Measurements from ENCODE around the gene CCR5.
A peak's percentile ranks its signal among the peaks of the same experiment; 100 is the strongest.
"Not testable (repeated sequence)": the region's sequence is repeated elsewhere in the genome, so short reads cannot be mapped to it uniquely, and the experiment has no call there.

The CCR5 gene

DNA sequence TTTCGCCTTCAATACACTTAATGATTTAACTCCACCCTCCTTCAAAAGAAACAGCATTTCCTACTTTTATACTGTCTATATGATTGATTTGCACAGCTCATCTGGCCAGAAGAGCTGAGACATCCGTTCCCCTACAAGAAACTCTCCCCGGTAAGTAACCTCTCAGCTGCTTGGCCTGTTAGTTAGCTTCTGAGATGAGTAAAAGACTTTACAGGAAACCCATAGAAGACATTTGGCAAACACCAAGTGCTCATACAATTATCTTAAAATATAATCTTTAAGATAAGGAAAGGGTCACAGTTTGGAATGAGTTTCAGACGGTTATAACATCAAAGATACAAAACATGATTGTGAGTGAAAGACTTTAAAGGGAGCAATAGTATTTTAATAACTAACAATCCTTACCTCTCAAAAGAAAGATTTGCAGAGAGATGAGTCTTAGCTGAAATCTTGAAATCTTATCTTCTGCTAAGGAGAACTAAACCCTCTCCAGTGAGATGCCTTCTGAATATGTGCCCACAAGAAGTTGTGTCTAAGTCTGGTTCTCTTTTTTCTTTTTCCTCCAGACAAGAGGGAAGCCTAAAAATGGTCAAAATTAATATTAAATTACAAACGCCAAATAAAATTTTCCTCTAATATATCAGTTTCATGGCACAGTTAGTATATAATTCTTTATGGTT, at the start of gene CCR5:
CCR5 (plus strand) TSS at position 108 of the 680 bp plus-strand sequence. CDS start 1,957 bp downstream, outside the sequence.
- no peak for DNase-seq

DNA sequence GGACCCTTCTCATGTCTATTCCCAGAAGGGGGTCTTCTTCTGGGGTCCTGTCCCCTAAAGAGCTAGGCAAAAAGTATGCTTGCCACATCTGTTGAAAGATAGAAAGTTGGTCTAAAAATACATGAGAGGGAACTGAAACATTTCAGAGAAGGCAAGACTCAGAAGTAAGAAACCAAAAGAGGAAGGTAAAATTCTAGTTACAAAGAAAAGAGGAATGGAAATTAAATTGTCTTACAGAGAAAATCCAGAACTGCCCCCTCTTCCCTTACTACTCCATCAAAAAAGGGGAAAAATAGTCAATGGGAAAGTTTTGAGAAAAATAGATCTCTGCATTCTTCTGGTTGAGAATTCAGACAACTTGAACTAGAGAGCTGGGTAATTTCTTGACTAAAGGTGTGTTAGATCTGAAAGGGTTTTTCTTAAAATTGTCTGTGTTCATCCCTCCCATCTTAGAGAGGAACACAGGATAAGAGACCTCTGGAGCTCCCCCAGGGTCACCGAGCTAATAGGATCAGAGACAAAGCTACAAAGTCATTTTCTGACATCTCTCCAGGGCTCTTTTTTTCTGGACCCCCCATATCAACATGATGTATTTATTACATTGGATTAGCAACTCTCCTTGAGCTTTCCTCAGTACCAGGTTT, 49.2 kb upstream of the CCR5 start:
- no peak for DNase-seq

DNA sequence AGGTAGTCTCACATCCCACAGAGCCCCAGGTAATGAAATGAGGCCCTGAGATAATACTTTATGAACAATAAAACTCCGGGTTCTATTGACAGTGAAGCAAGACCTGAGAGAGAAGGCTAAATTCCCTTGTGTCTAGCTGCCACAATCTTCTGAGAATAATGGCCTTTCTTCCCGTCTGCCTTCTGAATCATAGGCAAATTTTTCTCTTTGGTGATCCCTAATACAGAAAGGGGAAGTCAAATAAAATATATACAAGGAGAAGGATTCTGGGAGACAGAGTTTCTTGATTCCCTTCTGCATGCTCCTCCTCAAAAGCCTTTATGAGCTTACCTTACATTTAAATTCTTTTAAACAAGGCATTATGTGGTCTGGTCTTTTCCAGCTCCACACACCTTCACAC, 46.7 kb upstream of the CCR5 start:
- DNase-seq: no peak

DNA sequence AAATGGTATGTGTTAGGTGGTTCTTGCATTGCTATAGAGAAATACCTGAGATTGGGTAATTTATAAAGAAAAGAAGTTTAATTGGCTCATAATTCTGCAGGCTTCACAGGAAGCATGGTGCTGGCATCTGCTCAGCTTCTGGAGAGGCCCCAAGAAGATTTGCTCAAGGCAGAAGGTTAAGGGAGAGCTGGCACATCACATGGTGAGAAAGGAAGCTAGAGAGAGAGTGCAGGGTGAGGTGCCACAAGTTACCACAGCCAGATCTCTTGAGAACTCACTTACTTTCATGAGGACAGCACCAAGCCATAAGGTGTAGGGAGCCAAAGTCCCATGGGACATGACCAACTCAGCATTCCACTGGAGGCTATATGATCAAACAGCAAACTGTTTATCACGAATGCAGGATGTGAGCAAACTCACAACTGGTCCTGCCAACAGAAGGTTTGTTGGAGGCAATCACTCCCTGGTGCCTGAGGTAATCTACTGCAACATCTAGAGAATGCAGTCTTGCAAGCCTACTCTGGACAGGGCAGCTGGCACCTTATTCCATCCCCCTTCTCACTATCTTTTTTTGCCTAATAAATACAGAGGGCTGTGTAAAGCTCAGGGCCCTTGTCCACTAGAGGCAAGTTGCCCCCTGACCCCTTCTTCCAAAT, 45.0 kb upstream of the CCR5 start:
- no peak for DNase-seq

DNA sequence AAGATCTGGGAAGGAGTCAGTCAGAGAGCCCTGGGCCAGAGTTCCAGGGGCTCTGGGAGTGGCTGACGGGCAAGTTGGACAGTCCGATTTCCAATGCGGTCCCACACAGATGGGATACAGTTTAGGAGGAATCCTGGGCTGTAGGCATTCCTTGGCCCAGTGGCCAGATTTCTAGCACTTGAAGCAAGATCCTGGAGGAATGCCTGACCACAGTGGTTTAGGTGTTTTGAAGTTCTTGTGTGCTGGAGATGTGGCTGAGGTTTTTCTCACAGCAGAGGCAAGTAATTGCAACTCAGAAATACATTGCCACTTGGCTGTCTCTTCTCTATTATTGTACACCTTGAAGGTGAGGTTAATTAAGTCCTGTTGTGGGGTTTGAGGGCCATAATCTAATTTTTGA, 40.1 kb upstream of the CCR5 start:
- not testable (repeated sequence) for DNase-seq

DNA sequence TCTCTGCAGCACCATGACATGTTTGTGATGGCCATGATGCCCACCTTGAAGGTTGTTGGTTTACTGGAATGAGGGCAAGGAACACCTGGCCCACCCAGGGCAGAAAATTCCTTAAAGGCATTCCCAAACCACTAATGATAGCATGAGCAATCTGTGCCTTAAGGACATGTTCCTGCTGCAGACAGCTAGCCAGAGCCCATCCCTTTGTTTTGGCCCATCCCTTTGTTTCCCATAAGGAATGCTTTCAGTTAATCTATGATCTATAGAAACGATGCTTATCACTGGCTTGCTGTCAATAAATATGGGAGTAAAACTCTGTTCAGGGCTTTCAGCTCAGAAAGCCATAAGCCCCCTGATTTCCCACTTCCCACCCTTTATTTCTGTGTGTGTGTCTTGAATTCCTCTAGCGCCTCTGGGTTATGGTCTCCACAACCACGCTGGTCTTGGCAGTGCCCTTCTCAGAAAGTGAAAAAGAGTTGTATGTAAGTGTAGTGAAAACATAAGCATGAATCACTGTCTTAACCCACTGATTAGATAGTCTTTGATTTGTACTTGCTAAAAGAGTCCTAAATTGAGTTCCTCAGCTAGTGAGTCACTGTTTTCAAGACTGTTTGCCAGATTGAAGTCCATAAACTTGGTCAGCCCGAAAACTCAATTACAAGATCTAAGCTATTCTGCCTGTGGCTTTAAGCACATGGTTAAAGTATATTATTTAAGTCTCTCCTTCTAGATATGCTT, 35.8 kb upstream of the CCR5 start:
- DNase-seq: no peak

DNA sequence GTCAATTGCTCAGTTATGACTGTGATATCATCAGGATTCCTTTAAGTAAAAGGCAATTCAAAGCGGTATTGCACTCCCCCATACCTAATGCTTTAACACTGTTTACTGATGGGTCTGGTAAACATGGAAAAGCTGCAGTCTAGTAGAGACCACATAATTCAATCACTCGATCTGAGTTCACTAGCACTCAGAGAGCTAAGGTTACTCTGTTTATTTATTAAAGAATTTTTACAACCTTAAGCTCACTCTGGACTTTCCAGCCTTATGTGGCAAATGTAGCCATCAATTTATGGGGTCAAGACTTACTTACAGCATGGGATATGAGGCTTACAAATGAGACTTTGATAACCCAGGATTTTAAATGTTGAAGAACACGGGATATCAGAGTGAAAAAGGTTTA, 35.2 kb upstream of the CCR5 start:
- no peak for DNase-seq

DNA sequence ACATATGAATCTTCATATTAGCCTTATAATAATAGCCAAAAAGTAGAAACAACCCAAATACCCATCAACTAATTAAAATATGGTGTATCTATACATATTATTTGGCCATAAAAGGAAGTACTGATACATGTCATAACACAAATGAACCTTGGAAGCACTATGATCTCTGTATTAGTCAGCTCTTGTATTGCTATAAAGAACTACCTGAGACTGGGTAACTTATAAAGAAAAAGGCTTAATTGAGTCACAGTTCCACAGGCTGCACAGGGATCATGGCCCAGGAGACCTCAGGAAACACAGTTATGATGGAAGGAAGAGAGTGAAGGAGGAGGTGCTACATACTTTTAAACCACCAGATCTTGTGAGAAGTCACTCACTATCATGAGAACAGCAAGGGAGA, 32.8 kb upstream of the CCR5 start:
- no peak for DNase-seq

DNA sequence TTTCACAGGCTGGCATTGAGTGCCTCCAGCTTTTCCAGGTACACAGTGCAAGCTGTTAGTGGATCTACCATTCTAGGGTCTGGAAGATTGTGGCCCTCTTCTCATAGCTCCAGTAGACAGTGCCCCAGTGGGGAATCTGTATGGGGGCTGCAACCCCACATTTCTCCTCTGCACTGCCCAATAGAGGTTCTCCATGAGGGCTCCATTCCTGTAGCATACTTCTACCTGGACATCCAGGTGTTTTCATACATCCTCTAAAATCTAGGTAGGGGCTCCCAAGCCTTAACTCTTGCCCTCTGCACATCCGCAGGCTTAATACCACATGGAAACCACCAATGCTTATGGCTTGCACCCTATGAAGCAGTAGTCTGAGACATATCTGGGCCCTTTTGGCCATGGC, 31.9 kb upstream of the CCR5 start:
- DNase-seq: no peak

DNA sequence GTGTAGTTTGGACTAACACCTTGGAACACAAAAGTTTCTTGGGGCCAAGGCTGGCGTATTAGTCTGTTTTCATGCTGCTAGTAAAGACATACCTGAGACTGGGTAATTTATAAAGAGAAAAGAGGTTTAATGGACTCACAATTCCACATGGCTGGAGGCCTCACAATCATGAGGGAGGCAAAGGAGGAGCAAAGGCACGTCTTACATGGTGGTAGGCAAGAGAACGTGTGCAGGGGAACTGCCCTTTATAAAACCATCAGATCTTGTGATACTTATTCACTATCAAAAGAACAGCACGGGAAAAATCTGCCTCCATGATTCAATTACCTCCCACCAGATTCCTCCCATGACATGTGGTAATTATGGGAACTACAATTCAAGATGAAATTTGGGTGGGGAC, 26.3 kb upstream of the CCR5 start:
- no peak for DNase-seq

DNA sequence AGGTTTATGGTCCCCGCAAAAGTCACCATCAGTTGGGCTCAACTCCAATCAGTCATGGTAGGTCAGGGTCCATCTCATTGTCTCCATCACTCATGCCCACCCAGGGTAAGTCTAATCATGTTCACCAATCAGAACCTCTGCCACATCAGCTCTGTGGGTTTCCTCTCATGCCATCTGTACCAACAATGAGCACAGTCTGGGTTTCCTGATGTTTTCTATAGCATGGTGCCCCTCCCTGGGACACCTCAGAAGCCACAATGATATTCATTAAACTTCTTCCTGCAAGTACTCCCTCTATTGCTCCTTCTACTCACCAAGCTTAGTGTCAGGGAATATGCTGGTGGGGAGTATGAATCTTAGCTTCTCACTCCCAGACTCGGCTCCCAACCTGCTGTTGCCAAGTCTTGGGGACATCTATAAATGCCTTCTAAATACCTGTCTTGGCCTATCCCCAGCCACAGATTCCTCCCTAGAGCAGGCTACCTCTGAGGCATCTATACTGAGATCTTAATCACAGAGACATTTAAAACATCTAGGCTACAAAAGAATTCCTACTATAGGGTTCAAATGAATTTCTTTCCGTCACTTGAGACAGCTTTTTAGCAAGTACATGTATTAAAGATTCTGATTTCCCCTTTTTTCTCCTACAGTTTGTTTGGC, 21.8 kb upstream of the CCR5 start:
- no peak for DNase-seq

DNA sequence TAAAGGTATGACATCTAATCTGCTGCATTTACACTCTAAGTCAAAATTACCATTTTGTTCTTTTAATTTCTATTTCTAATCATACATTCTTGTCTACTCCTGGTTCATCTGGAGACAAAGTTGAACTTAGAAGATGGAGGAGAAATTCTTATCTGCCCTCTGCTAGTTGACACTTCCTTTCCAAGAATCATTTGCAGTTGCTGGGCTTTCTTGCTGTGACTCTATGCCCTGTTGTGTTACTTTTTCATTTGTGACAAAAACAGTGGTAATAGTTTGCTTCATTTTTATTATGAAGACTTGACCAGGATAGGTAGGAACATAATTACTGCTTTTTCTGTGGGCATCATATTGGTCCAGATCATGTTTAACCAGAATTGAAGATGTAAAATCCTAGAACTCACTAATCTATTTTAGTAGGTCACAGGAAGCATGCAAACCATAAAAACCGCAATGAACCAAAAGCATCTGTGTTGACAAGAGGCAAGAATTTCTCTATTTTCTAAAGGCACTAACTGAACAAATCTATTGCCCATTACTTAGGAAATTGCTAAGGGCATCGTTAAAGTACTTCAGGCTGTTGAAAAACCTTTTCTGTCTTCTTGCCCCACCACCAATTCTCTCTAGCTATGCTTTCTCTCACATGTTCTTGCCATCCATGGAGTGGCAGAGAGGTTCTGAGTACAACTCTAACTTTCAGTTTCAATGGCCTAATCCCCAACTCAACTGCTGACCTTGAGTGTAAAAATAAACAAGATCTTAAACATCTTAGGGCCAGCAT, 21.1 kb upstream of the CCR5 start:
- no peak for DNase-seq

DNA sequence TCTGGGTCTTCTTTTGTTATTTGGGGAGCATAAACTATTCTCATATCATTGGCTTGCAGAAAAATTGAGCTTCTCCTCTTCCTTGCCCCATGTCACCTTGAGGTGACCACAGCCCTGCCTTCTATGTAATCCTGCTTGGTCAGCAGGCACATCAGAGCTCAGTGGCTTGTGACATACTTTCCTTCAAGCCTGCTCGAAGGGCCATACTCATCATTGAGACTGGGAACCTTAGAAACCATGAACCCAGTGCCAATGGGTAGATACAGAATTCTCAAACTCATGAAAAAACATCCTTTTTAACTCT, 20.5 kb upstream of the CCR5 start:
- DNase-seq: no peak

DNA sequence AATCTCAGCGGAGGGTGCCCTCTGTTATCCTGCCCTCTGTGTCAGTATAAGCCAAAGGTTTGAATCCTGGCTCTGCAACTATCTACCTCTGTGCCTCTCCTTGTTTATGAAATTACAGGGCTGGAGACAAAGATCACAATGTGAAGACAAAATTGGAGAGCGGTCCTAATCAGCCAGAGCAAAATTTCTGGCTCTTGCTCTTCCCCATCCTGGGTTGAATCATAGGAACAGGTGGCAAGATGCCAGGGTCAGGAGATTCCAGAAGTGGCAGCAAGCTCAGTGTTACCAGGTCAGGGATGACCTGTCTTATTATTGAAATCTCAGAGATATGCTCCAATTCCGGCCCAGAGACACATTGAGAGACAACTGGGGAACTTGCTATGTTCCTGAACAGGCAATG, 19.1 kb upstream of the CCR5 start:
- no peak for DNase-seq

DNA sequence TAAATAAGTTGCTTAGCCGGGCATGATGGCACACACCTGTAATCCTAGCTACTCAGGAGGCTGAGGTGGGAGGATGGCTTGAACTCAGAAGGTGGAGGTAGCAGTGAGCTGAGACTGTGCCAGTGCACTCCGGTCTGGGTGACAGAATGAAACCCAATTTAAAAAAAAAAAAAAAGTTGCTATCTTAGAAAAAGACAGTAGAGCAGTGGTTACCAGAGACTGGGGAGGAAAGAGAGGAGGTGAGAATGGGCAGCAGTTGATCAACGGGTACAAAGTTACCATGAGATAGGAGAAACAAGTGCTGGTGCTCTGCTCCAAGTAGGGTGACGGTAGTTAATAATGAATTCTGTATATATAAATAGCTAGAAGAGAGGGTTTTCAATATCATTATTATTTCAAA, 17.7 kb upstream of the CCR5 start:
- DNase-seq: no peak

DNA sequence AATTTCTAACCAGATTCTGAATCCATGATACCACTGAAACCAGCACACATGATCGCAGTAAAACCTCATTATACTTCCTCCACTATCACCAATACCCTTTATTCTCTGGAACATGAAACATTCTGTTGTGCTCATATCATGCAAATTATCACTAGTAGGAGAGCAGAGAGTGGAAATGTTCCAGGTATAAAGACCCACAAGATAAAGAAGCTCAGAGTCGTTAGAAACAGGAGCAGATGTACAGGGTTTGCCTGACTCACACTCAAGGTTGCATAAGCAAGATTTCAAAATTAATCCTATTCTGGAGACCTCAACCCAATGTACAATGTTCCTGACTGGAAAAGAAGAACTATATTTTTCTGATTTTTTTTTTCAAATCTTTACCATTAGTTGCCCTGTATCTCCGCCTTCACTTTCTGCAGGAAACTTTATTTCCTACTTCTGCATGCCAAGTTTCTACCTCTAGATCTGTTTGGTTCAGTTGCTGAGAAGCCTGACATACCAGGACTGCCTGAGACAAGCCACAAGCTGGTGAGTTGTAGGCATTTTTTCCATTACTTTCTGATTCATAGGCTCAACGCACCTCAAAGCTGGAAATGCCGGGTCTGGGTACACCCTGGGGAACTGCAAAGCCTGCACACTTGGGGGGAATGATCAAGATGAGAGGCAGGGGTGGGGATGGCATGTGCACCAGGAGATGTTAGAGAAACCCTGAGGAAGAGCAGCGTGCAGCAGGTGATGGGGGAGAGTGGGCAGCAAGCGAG, 16.9 kb upstream of the CCR5 start, which contains the start of gene CCR2:
CCR2 (plus strand) TSS at position 465 of the 764 bp plus-strand sequence. CDS start 3,417 bp downstream, outside the sequence.
- peak; percentile 10 to 26 for DNase-seq

DNA sequence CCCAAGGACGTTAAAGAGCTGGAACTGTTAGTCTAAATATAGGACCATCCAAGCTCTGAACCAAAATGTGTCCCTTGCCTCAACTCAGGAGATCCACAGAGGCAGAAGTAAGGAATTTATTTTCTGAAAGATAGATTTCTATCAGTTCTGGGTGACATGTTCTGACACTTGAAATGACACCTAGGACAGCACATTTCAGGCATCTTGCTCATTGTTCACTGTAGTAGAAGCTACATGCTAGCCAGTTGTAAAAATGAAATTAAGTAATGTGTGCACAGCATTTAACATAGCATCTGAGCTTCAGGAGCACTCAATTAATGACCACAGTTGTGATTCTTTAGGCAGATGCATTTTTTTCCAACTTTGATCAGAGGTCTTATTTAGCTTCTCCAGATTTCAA, 16.3 kb upstream of the CCR5 start:
- DNase-seq: no peak

DNA sequence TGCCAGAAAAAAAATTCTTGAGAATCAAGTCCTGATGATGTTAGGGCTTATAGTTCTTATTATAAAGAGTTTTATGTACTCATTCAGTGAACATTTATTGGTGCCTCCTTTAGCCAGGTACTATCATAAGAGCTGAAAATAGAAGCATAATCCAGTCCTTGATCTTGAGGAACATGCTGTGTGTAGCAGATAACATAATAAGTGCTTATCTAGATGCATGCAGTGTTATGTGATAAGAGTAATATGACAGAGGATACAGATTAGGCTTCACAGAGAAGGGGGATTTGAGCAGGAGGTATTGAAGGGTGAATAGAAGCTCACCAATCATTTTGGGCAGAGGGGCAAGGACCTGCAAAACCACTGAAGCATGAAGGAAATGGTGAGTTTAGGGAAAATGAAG, 15.8 kb upstream of the CCR5 start:
- DNase-seq: no peak

DNA sequence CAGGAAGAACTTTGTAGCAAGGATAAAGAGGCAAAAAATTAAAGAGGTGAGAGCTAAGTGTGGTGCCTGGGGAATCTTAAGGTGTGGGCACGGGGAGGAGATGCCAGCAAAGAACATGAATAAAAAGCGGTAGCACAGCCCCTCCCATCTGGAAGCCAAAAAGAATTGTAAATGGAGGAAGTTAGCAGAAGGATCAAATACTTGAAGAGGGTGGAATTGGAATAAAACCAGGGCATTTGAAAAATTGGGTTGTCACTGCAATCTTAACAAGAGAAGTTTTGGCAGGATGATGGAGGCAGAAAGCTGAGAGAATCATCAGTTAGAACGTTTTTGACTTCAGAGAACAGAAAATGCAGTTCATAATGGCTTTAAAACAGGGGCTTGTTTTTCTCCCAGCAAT, 14.5 kb upstream of the CCR5 start:
- no peak for DNase-seq

DNA sequence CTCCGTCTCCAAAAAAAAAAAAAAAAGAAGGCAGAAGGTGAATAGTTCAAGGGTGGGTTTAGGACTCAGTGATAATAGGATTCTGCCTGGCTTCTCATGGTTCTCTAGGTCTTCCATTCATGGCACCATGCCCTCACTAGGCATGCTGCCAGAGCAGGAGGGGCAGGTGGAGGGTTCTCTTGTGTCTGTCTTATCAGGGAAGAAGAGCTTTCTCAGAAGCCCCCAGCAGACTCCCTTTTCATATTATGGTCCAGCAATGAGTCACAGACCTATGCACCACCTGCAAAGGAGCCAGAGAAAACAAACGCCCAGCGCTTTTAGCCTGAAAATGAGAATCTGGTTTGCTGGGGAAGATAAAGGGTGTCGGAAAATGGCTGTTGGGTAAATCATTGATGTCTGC, 13.8 kb upstream of the CCR5 start:
- no peak for DNase-seq

DNA sequence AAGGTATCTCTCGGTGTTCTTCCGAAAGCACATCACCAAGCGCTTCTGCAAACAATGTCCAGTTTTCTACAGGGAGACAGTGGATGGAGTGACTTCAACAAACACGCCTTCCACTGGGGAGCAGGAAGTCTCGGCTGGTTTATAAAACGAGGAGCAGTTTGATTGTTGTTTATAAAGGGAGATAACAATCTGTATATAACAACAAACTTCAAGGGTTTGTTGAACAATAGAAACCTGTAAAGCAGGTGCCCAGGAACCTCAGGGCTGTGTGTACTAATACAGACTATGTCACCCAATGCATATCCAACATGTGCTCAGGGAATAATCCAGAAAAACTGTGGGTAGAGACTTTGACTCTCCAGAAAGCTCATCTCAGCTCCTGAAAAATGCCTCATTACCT, 12.3 kb upstream of the CCR5 start:
- no peak for DNase-seq

All from NCI-H526 (cell line).